IPS DF 4.7 (cell line): ENCODE results near the gene KLHL28.
"Not testable (repeated sequence)": the region's sequence is repeated elsewhere in the genome, so short reads cannot be mapped to it uniquely, and the experiment has no call there.

ENCODE experiments used
- DNase-seq: peaks from one replicate; pipeline ENCODE4 v3.0.0-alpha.2; 2013; ENCODE audit warnings: low spot score; ENCODE audit errors: extremely low read depth

The KLHL28 gene

DNA sequence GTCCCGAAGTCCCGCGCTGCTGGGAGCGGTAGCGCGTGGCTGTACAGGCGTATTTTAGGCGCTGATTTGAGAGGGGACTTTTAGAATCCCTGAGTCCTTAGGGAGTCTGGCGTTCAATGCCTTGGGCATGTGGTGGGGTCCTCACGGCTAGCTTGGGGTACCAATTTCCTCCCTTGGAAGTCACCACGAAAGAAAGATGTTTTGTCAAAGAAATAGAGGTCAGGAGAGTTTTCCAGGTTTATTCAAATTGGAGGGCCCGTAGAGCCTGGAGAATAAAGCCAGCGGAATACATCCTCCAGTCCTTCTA, 63.9 kb downstream of the KLHL28 start:
- DNase-seq, result no peak

DNA sequence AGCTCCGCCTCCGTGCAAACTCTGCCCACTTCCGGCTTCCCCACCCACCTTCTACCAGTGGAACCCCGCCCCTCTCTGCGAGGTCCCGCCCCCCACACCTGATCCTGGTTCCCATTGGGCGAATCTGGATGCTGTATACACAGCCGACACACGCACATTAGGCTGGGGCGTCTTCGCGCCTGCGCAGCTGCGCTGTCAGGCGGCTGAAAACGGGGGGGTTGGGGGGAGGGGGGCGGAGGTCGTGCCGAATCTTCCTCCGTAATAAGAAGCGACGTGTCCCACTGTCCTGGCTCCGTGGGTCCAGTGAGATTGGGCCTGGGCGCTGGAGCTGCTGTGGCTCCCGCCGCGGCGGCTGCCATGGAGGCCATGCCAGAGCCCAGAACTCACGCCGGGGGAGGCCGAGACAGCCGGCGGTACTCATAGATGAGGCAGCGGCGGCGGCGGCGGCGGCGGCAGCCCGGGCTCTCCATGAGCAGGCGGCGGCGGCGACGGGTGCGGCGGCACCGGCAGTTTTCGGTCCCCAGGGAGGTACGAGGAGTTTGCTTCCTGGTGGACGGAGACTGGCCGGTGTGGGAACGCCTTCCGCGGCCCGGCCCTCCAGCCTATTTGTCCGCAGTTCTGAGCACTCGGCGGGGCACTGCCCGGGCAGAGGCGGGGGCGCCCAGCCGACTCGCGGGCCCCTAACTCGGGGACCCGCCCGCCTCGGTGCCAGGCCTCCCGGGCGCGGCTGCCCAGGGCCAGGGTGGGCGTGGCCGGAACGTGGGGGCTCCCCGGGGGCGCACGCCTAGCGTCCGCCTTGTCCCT, 64.5 kb downstream of the KLHL28 start:
- peak; percentile 80 for DNase-seq

DNA sequence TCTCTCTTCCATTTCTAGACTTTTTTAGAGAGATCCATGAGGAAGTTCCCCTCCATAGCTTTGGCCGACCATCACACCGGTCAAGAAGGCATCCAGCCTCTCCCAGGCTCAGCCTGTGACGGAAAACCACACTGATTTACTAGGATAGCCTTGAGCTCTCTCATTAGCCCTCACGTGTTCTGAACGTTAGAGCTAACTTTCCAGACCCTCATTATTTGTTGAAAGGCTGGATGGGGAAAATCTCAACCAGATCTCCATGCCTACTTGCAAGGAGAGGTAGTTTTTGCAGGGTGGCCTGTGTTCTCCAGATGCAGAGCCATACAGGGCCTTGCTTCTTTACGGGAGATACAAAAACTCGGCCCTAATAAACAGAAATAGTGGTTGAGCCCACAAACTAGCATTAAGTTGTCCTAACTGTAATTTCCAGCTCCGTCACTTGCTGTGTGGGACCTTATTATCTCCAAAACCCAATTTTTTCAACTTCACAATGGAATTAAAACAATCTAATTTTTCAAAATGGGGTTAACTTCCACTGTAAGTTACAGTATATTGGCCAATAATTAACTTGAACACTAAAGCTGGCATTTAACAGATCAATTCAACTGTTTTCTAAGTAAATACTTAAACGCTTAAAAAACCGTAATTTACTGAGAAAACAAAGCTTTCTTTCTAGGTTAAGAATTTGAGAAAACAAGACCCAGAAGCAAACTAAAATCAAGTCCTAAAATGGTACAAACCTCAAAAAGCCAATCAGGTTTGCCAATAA, 65.3 kb downstream of the KLHL28 start:
- no peak for DNase-seq

DNA sequence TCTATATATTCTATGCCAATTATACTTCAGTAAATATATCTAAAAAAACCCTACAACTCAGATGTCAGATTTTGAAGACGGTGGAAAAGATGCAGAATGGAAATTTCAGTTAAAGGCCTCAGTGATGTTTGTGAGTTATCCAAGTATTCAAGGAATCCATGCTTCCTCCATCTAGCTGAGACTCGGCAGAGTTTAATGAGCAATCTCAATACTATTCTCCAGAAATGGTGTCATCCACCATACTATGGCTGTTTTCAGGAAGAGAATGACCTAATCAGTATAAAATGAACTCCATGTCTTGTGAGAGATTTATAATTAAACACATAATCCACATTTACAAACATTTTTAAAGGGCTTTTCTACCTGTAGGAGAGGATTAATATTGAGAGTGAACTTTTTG, 66.0 kb downstream of the KLHL28 start:
- no peak for DNase-seq

DNA sequence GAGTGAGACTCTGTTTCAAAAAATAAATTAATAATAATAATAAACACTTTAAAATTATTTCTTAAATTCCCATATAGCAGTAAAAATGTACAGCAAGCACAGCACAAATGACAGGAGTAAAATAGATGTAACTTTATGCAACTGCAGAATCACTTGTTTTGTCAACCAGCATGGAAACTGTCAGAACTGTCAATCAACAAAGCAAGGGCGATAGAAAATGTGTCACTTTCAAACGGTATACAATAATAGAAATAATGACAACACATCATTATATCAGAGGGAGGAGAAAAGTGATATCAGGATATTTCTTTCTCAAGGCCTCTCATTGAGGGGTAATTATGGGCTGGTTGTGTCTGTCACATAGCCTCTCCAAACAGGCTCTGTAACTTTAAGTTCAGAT, 68.2 kb downstream of the KLHL28 start:
- DNase-seq, result no peak

DNA sequence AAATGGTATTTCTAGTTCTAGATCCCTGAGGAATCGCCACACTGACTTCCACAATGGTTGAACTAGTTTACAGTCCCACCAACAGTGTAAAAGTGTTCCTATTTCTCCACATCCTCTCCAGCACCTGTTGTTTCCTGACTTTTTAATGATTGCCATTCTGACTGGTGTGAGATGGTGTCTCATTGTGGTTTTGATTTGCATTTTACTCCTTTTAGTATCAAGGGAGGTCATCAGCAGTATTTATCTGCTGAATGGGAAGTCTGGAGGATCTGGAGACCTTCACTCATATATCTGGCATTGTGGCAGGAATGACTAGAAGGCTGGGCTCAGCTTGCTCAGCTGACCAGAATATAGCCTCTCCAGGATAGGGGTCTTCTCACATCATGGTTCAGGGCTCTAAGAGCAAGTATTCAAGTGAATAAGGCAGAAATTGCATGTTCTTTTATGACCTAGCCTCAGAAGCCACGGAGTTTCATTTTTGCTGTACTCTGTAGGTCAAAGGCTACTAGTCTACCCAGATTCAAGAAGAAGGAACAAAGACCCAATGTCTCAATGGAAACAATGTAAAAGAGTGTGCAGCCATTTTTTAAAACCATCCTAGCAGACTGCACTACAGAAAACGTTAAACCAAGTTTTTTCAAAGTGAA, 69.9 kb downstream of the KLHL28 start:
- DNase-seq, result not testable (repeated sequence)

DNA sequence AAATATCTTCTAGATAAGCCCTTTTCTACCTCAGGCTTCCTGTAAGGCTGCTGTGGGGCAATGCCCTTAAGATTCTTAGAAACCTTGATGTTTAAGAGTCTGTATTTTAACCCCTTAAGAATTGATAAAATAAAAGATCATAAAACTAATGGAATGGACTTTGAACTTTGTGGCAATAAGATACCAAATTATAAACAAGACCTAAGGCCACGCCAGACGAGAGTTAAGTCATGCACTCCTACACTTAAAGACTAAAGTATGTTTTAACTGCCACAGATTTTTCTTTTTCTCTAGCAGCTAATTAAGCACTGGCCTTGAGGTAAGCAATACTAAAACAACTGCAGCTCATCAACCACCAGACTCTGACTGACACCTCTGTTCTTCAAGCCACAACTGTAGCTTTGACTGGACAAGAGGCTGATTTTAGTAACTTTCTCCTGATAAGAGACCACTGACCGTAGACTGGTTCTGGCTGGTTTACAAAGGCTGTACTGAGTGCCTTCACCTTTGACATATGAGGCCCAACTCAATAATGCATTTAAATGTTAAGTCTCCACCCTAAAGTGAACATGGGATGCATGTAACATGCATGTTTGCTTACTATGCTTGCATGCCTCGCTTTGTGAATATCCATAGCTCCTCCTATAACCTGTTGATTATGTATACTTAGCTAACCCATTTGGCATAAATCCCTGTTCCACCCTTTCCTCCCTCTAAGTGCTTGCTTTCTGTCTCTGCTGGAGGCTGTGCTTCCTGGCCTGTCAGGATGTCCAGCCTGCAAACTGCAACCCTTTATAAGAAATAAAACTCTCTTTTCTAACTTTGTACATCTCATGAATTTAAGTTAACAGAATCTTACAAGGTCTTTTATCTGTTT, 71.9 kb downstream of the KLHL28 start:
- DNase-seq, result no peak

DNA sequence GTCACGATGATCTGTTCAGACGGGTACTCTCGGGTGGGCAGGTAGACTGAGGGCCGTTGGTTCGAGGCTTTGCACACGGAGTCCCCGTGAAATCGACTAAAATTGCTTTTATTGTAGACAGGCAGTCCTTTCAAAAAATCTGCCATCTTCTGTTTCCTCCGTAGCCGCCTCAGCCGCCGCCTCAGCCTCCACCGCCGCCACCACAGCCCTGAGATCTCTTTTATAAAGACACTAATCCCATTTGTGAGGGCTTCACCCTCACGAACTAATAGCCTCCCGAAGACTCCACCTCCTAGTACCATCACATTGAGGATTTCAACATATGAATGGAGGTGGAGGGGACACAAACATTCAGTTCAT, 74.2 kb downstream of the KLHL28 start:
- DNase-seq, result no peak

DNA sequence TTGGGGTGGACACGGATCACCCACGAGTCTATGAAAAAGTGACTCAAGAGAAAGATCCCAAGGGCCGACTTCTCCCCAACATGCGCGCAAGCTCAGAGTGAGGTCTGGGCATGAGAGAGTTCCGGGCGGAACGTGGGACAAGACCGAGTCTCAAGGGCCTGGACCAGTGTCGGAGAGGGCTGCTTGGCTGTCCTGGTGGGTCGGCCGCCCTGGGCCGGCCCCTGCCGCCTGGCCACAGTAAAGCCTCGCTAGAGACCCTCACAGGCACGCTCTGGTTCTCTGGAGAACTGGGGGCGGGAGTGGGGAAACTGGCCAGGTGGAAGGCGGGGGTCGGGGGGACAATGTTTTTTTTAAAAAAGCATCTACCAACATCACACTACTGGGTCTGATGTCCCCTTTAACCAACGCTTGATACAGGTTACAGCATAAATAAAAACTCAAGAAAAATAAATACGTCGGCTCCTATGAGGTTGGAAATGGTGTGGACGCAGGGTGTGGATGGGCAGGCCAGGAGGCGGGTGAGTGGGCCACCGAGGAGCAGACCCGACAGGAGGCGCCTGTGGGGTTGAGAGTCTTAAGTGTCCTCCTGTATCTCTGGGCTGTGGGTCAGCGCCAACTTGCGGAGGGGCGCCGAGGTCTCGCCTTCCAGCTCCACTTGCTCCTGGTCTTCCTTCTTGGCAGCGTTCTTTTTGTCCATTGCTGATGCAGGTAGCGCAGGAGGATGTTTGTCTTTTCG, 74.7 kb downstream of the KLHL28 start:
- no peak for DNase-seq

DNA sequence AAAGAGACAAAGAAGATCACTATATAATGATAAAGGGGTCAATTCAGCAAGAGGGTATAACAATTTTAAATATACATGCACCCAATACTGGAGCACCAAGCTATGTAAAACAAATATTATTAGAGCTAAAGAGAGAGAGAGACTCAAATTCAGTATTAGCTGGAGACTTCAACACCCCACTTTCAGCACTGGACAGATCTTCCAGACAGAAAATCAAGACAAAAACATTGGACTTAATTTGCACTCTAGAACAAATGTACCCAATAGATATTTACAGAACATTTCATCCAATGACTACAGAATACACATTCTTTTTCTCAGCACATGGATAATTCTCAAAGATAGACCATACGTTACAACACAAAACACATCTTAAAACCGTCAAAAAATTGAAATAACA, 81.0 kb downstream of the KLHL28 start:
- DNase-seq, result no peak
